ENCODE data around the gene NCL. TPM values are rescaled to one million over a fixed set of nuclear protein-coding genes. Genes with fewer than 3 reads are reported as not detected.
A peak's percentile ranks its signal among the peaks of the same experiment; 100 is the strongest.

NCL gene
- total RNA-seq, 1 donor, result 167 TPM

- no peak overlapping the region for H3K4me3 ChIP-seq (ENCODE audit: low read depth, low read length)
Observed at GRCh38 chr2:231415029-231415428, 49.3 kb downstream of the NCL start.

GRCh38 chr2:231413921-231414476 lies 50.3 kb downstream of the NCL start:
- no peak for TF ChIP-seq CTCF (IDR thresholded peaks at IDR 0.05; ENCODE audit: insufficient read depth, low read length)
- no peak overlapping the region for H3K4me3 ChIP-seq (ENCODE audit: low read depth, low read length)
- no peak for DNase-seq (ENCODE audit: low read depth)

More at GRCh38 chr2:231415029-231415428, 49.3 kb downstream of the NCL start:
- DNase-seq (ENCODE audit: low read depth), result no peak
- no peak for TF ChIP-seq CTCF (IDR thresholded peaks at IDR 0.05; ENCODE audit: insufficient read depth, low read length)

- no peak for DNase-seq (ENCODE audit: low read depth)
- TF ChIP-seq CTCF (IDR thresholded peaks at IDR 0.05; ENCODE audit: insufficient read depth, low read length), result no peak
- H3K4me3 ChIP-seq (ENCODE audit: low read depth, low read length), result no peak overlapping the region
Observed at GRCh38 chr2:231413456-231413855, 50.8 kb downstream of the NCL start.

GRCh38 chr2:231412618-231412963 lies 51.7 kb downstream of the NCL start:
- peak overlapping the region; percentile 66 for H3K4me3 ChIP-seq (ENCODE audit: low read depth, low read length)
- TF ChIP-seq CTCF (IDR thresholded peaks at IDR 0.05; ENCODE audit: insufficient read depth, low read length), result no peak
- DNase-seq (ENCODE audit: low read depth), result no peak

- TF ChIP-seq CTCF (IDR thresholded peaks at IDR 0.05; ENCODE audit: insufficient read depth, low read length), result peak; percentile 91
- DNase-seq (ENCODE audit: low read depth), result peak; percentile 67
Observed at GRCh38 chr2:231411831-231412617, 52.3 kb downstream of the NCL start.

GRCh38 chr2:231411237-231411636 lies 53.0 kb downstream of the NCL start:
- TF ChIP-seq CTCF (IDR thresholded peaks at IDR 0.05; ENCODE audit: insufficient read depth, low read length), result no peak
- DNase-seq (ENCODE audit: low read depth), result no peak
- H3K4me3 ChIP-seq (ENCODE audit: low read depth, low read length), result no peak overlapping the region

More at GRCh38 chr2:231411831-231412617, 52.3 kb downstream of the NCL start:
- H3K4me3 ChIP-seq (ENCODE audit: low read depth, low read length), result peak overlapping the region; percentile 66
